HFFc6 (cell line): ENCODE results near the gene NRG4. TPM values are rescaled to one million over a fixed set of nuclear protein-coding genes. Genes with fewer than 3 reads are reported as not detected.
A peak's percentile ranks its signal among the peaks of the same experiment; 100 is the strongest.

Experiments used
- DNase-seq: peaks from one replicate; pipeline ENCODE4 v3.0.0-alpha.2; 2018
- H3K27ac Mint-ChIP-seq: 2 replicates; pipeline ENCODE4 v1.8.0; 2020; ENCODE audit warnings: mild to moderate bottlenecking, mixed read lengths
- H3K27me3 Mint-ChIP-seq: 2 replicates; pipeline ENCODE4 v1.8.0; 2021; ENCODE audit warnings: mild to moderate bottlenecking, moderate library complexity, mixed read lengths; ENCODE audit not compliant: insufficient read depth
- H3K36me3 Mint-ChIP-seq: 2 replicates; pipeline ENCODE4 v1.8.0; 2021; ENCODE audit warnings: low read depth, mixed read lengths
- H3K4me1 Mint-ChIP-seq: 2 replicates; pipeline ENCODE4 v1.8.0; 2020; ENCODE audit warnings: low read depth, mixed read lengths
- H3K4me3 Mint-ChIP-seq: 2 replicates; pipeline ENCODE4 v1.8.0; 2020; ENCODE audit warnings: mild to moderate bottlenecking, moderate library complexity, mixed read lengths
- H3K9me3 Mint-ChIP-seq: 2 replicates; pipeline ENCODE4 v1.8.0; 2020; ENCODE audit warnings: mild to moderate bottlenecking, mixed read lengths
- CTCF ChIP-seq: fragments of 200-600 bp; sonication (generic); IDR thresholded peaks from 2 replicates; pipeline ENCODE4 v1.5.0; 2021; ENCODE audit warnings: antibody characterized with exemption, mild to moderate bottlenecking
- total RNA-seq, 6 experiments: library from RNA; stranded (reverse); fragmentation: NEBNext Ultra II Directional; extraction: Animal tissue kit (Norgen Biotek cat#: 25700); gene quantifications; 2 replicates in 1 of 6; 3 replicates in 5 of 6; pipeline ENCODE4 v1.2.3, GENCODE V29; 2021

Gene NRG4
- total RNA-seq, 6 experiments from 2014 or later = not detected

DNA sequence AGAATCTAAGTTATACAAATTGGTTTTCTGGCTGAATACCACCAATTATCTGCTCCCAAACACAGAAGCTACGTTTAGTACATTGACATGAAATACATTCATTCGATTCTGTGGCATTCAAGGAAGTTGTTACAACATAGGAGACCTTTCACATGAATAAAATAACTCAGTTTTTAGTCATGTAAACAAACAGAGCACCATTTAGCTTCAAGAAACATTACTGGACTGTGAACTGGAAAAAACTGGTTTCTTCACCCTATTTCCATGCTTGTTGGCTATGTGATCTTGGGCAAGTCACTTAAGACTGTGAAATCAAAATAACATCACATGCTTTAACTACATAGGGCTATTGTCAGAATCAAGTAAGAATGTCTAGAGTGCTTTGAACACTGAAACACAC, 46.2 kb downstream of the NRG4 start:
- Mint-ChIP-seq H3K4me1 (peaks cover 13% of the 10 kb centered on the region), H3K36me3 (no peaks in the 10 kb centered on the region), H3K27ac (no peak overlapping the region), H3K9me3 (no peaks in the 10 kb centered on the region), H3K27me3 (peaks cover 7% of the 10 kb centered on the region), H3K4me3 (no peak overlapping the region)
- peak; percentile 36 for DNase-seq
- TF ChIP-seq CTCF = no peak

- Mint-ChIP-seq H3K4me3 (no peak overlapping the region), H3K27me3 (peaks cover 9% of the 10 kb centered on the region), H3K36me3 (no peaks in the 10 kb centered on the region), H3K9me3 (no peaks in the 10 kb centered on the region), H3K27ac (no peak overlapping the region), H3K4me1 (peaks cover 11% of the 10 kb centered on the region)
- DNase-seq = no peak
- TF ChIP-seq CTCF = no peak
These were observed 50.9 kb downstream of the NRG4 start for GRCh38 chr15:75961331-75961730.

DNA sequence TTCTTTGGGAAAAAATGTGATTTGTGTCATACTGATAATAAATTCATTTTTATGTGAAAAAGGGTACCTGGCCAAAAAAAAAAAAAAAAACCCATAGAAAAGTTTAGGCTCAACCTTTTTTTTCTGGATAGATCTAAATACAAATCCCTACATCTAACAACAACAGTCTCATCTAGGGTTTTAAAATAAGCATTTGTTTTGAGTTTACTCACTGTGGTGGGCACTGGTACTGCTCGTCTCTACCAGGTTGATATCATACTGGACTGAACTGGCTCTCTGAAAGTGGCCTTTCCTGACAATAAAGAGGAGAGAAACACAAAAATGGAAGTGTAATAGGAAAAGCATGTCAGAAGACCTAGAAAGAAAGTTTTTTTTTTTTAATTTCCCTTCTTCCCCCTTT, 56.5 kb downstream of the NRG4 start:
- no peaks in the 10 kb centered on the region for H3K9me3 Mint-ChIP-seq
- no peak overlapping the region for H3K4me3 Mint-ChIP-seq
- DNase-seq = no peak
- H3K27me3 Mint-ChIP-seq = peaks cover 8% of the 10 kb centered on the region
- peak; percentile 22; the same call in 1 of the 2 replicates for TF ChIP-seq CTCF
- no peaks in the 10 kb centered on the region for H3K36me3 Mint-ChIP-seq
- no peak overlapping the region for H3K27ac Mint-ChIP-seq
- H3K4me1 Mint-ChIP-seq = no peaks in the 10 kb centered on the region

- peaks cover 5% of the 10 kb centered on the region for H3K4me1 Mint-ChIP-seq
- peaks cover 8% of the 10 kb centered on the region for H3K27me3 Mint-ChIP-seq
- no peak overlapping the region for H3K4me3 Mint-ChIP-seq
These were observed 59.7 kb downstream of the NRG4 start for GRCh38 chr15:75952525-75952924.

GRCh38 chr15:75948761-75949296, 63.4 kb downstream of the NRG4 start:
- no peak overlapping the region for H3K4me3 Mint-ChIP-seq
- H3K27me3 Mint-ChIP-seq = peaks cover 2% of the 10 kb centered on the region
- H3K27ac Mint-ChIP-seq = no peak overlapping the region
- no peaks in the 10 kb centered on the region for H3K36me3 Mint-ChIP-seq
- no peak for DNase-seq
- no peak for TF ChIP-seq CTCF
- no peaks in the 10 kb centered on the region for H3K9me3 Mint-ChIP-seq
- H3K4me1 Mint-ChIP-seq = peaks cover 31% of the 10 kb centered on the region

More at GRCh38 chr15:75952525-75952924, 59.7 kb downstream of the NRG4 start:
- Mint-ChIP-seq H3K36me3 (no peaks in the 10 kb centered on the region), H3K9me3 (no peaks in the 10 kb centered on the region), H3K27ac (no peak overlapping the region)
- TF ChIP-seq CTCF = no peak
- no peak for DNase-seq

GRCh38 chr15:75947092-75947491, 65.1 kb downstream of the NRG4 start:
- peak; percentile 85 for DNase-seq

More at GRCh38 chr15:75947092-75947491, 65.1 kb downstream of the NRG4 start:
- Mint-ChIP-seq H3K4me3 (no peak overlapping the region), H3K9me3 (no peaks in the 10 kb centered on the region), H3K36me3 (no peaks in the 10 kb centered on the region), H3K27me3 (peaks cover 2% of the 10 kb centered on the region), H3K27ac (no peak overlapping the region; the same call in 1 of the 2 replicates), H3K4me1 (peaks cover 43% of the 10 kb centered on the region)
- TF ChIP-seq CTCF = no peak
